ENCODE measurements around the gene FBLN7. TPM values are rescaled to one million over a fixed set of nuclear protein-coding genes. Genes with fewer than 3 reads are reported as not detected.

Gene FBLN7
- total RNA-seq, 1 experiment from 2014 or later, result 0.73 TPM

DNA sequence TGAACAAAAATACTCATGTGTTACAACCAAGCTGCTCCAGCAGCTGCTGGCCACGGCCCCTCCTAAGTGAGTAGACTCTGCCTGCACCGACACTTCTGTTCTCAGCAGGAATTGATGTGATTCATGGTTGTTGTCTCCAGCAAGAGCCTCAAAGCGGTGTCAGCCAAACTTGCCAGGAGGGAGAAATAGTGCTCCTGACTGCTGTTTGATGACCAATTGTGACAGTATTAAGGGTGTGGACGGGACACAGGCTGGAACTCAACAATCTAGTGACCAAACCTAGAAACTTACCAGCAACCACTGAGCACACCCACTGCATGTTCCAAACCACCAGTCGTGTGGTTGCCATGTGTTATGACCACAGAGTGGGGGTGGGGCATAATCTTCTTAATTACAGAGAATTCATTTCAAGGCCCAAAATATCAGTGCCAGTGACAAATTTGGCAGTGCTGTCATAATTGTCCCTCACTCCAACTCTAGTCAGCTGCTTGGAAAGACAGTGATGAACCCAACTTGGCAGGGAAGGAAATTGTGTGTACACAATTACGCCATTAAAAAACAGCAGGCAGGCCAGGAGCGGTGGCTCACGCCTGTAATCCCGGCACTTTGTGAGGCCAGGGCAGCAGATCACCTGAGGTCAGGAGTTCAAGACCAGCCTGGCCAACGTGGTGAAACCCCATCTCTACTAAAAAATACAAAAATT is 30.4 kb downstream of the FBLN7 start:
- no peak overlapping the region for H3K27ac Mint-ChIP-seq (ENCODE audit: unreplicated experiment)
- H3K4me3 Mint-ChIP-seq (ENCODE audit: low read depth, unreplicated experiment), result no peak overlapping the region
- no TSS peak for BruUV-seq (replicated peaks)
- no peaks in the 10 kb centered on the region for H3K36me3 Mint-ChIP-seq (ENCODE audit: insufficient read depth, unreplicated experiment)
- H3K9me3 Mint-ChIP-seq (ENCODE audit: low read depth, unreplicated experiment), result no peaks in the 10 kb centered on the region
- peaks cover 50% of the 10 kb centered on the region for H3K27me3 Mint-ChIP-seq (ENCODE audit: unreplicated experiment)
- TF ChIP-seq CTCF (IDR thresholded peaks at IDR 0.05; ENCODE audit: unreplicated experiment), result no peak
- no peak for DNase-seq
- CTCF ChIA-PET, result no interaction called here
- no peaks in the 10 kb centered on the region for H3K4me1 Mint-ChIP-seq (ENCODE audit: low read depth, unreplicated experiment)
- intact Hi-C loops (cut with micrococcal nuclease; ENCODE audit: unreplicated experiment), result no loop called here

GRCh38 chr2:112170495-112170894 is 32.3 kb downstream of the FBLN7 start:
- CTCF ChIA-PET, result no interaction called here
- intact Hi-C loops (cut with micrococcal nuclease; ENCODE audit: unreplicated experiment), result no loop called here
- Mint-ChIP-seq H3K9me3 (ENCODE audit: low read depth, unreplicated experiment) (no peaks in the 10 kb centered on the region), H3K36me3 (ENCODE audit: insufficient read depth, unreplicated experiment) (no peaks in the 10 kb centered on the region), H3K4me1 (ENCODE audit: low read depth, unreplicated experiment) (no peaks in the 10 kb centered on the region), H3K27me3 (ENCODE audit: unreplicated experiment) (peaks cover 31% of the 10 kb centered on the region), H3K27ac (ENCODE audit: unreplicated experiment) (no peak overlapping the region), H3K4me3 (ENCODE audit: low read depth, unreplicated experiment) (no peak overlapping the region)
- no peak for DNase-seq
- no TSS peak for BruUV-seq (replicated peaks)
- no peak for TF ChIP-seq CTCF (IDR thresholded peaks at IDR 0.05; ENCODE audit: unreplicated experiment)

GRCh38 chr2:112173646-112174319 is 35.6 kb downstream of the FBLN7 start:
- Mint-ChIP-seq H3K36me3 (ENCODE audit: insufficient read depth, unreplicated experiment) (no peaks in the 10 kb centered on the region), H3K27me3 (ENCODE audit: unreplicated experiment) (peaks cover 46% of the 10 kb centered on the region), H3K9me3 (ENCODE audit: low read depth, unreplicated experiment) (no peaks in the 10 kb centered on the region), H3K27ac (ENCODE audit: unreplicated experiment) (no peak overlapping the region), H3K4me1 (ENCODE audit: low read depth, unreplicated experiment) (no peaks in the 10 kb centered on the region), H3K4me3 (ENCODE audit: low read depth, unreplicated experiment) (no peak overlapping the region)
- no peak for TF ChIP-seq CTCF (IDR thresholded peaks at IDR 0.05; ENCODE audit: unreplicated experiment)
- BruUV-seq (replicated peaks), result no TSS peak
- CTCF ChIA-PET, result no interaction called here
- intact Hi-C loops (cut with micrococcal nuclease; ENCODE audit: unreplicated experiment), result no loop called here
- DNase-seq, result no peak

GRCh38 chr2:112174383-112174782 is 36.2 kb downstream of the FBLN7 start:
- intact Hi-C loops (cut with micrococcal nuclease; ENCODE audit: unreplicated experiment), result no loop called here
- no peaks in the 10 kb centered on the region for H3K4me1 Mint-ChIP-seq (ENCODE audit: low read depth, unreplicated experiment)
- TF ChIP-seq CTCF (IDR thresholded peaks at IDR 0.05; ENCODE audit: unreplicated experiment), result no peak
- H3K27ac Mint-ChIP-seq (ENCODE audit: unreplicated experiment), result no peak overlapping the region
- DNase-seq, result no peak
- H3K27me3 Mint-ChIP-seq (ENCODE audit: unreplicated experiment), result peaks cover 47% of the 10 kb centered on the region
- CTCF ChIA-PET, result no interaction called here
- no TSS peak for BruUV-seq (replicated peaks)
- no peaks in the 10 kb centered on the region for H3K36me3 Mint-ChIP-seq (ENCODE audit: insufficient read depth, unreplicated experiment)
- no peaks in the 10 kb centered on the region for H3K9me3 Mint-ChIP-seq (ENCODE audit: low read depth, unreplicated experiment)
- no peak overlapping the region for H3K4me3 Mint-ChIP-seq (ENCODE audit: low read depth, unreplicated experiment)

All from Calu3 (cell line).